NAMALWA (cell line): ENCODE results near the gene PIK3C2G.
A peak's percentile ranks its signal among the peaks of the same experiment; 100 is the strongest.

Experiments
- DNase-seq: peaks from one replicate; pipeline ENCODE4 v3.0.0-alpha.2; 2015; ENCODE audit warnings: low spot score

The PIK3C2G gene

GRCh38 chr12:18562531-18562930 lies 301.2 kb downstream of the PIK3C2G start:
- DNase-seq: no peak

- DNase-seq: no peak
Observed at GRCh38 chr12:18564306-18564705, 303.0 kb downstream of the PIK3C2G start.

- no peak for DNase-seq
Observed at GRCh38 chr12:18567787-18568186, 306.5 kb downstream of the PIK3C2G start.

- no peak for DNase-seq
Observed at GRCh38 chr12:18570543-18570942, 309.2 kb downstream of the PIK3C2G start.

- DNase-seq: no peak
Observed at GRCh38 chr12:18576104-18576626, 314.8 kb downstream of the PIK3C2G start.

GRCh38 chr12:18576648-18577047 lies 315.3 kb downstream of the PIK3C2G start:
- DNase-seq: no peak

- no peak for DNase-seq
Observed at GRCh38 chr12:18578191-18578590, 316.9 kb downstream of the PIK3C2G start.

GRCh38 chr12:18580291-18580690 lies 319.0 kb downstream of the PIK3C2G start:
- no peak for DNase-seq

GRCh38 chr12:18580706-18581105 lies 319.4 kb downstream of the PIK3C2G start:
- no peak for DNase-seq

- no peak for DNase-seq
Observed at GRCh38 chr12:18581232-18581962, 320.1 kb downstream of the PIK3C2G start.

GRCh38 chr12:18583655-18584054 lies 322.3 kb downstream of the PIK3C2G start:
- DNase-seq: no peak

GRCh38 chr12:18586581-18586980 lies 325.3 kb downstream of the PIK3C2G start:
- no peak for DNase-seq

GRCh38 chr12:18589316-18589715 lies 328.0 kb downstream of the PIK3C2G start:
- peak; percentile 8 for DNase-seq

GRCh38 chr12:18591473-18591872 lies 330.2 kb downstream of the PIK3C2G start:
- DNase-seq: no peak

- DNase-seq: no peak
Observed at GRCh38 chr12:18595412-18595811, 334.1 kb downstream of the PIK3C2G start.

GRCh38 chr12:18601962-18602361 lies 340.6 kb downstream of the PIK3C2G start:
- no peak for DNase-seq

- DNase-seq: no peak
Observed at GRCh38 chr12:18612971-18613370, 351.7 kb downstream of the PIK3C2G start.

- DNase-seq: no peak
Observed at GRCh38 chr12:18620986-18621385, 359.7 kb downstream of the PIK3C2G start.

- DNase-seq: no peak
Observed at GRCh38 chr12:18629445-18629844, 368.1 kb downstream of the PIK3C2G start.

GRCh38 chr12:18629916-18630315 lies 368.6 kb downstream of the PIK3C2G start:
- no peak for DNase-seq

- DNase-seq: no peak
Observed at GRCh38 chr12:18631339-18631738, 370.0 kb downstream of the PIK3C2G start.

- no peak for DNase-seq
Observed at GRCh38 chr12:18632848-18633247, 371.5 kb downstream of the PIK3C2G start.

GRCh38 chr12:18634382-18634781 lies 373.1 kb downstream of the PIK3C2G start:
- DNase-seq: no peak

- DNase-seq: no peak
Observed at GRCh38 chr12:18640321-18640955, 379.1 kb downstream of the PIK3C2G start.
